Lower lobe of right lung (tissue), 2 donors: ENCODE measurements around the gene EPN1. TPM values are rescaled to one million over a fixed set of nuclear protein-coding genes. Genes with fewer than 3 reads are reported as not detected.

ENCODE experiments used
- ATAC-seq, 2 donors: fragments of 200-7000 bp; cut with Tn5 transposase; one replicate each; pipeline ENCODE4 v1.9.1; 2020 to 2022; ENCODE audit warnings: mild to moderate bottlenecking in 2 of 2, moderate library complexity in 2 of 2
- DNase-seq: peaks from one replicate; pipeline ENCODE4 v3.0.0-alpha.2; 2020
- H3K27ac ChIP-seq: fragments of 200-600 bp; one replicate; pipeline ENCODE4 v1.8.0; 2022
- H3K27me3 ChIP-seq: fragments of 200-600 bp; one replicate; pipeline ENCODE4 v1.8.0; 2022; ENCODE audit warnings: low read depth
- H3K36me3 ChIP-seq: fragments of 200-600 bp; one replicate; pipeline ENCODE4 v1.8.0; 2022; ENCODE audit warnings: mild to moderate bottlenecking
- H3K4me1 ChIP-seq: fragments of 200-600 bp; one replicate; pipeline ENCODE4 v1.8.0; 2022
- H3K4me3 ChIP-seq: fragments of 200-600 bp; one replicate; pipeline ENCODE4 v1.8.0; 2022; ENCODE audit warnings: mild to moderate bottlenecking
- H3K9me3 ChIP-seq: fragments of 200-600 bp; one replicate; pipeline ENCODE4 v1.8.0; 2022
- intact Hi-C: fragments of 100-400 bp; cut with DNase I; formaldehyde crosslinking; loops from one replicate; pipeline ENCODE4 v1.11.0; 2022
- total RNA-seq: library from RNA; stranded (reverse); fragmentation: NEBNext Ultra II Directional; extraction: Animal tissue kit (Norgen Biotek cat#: 25700); gene quantifications from one replicate; pipeline ENCODE4 v1.2.1, GENCODE V29; 2021
- TF ChIP-seq, protein P1 (sequence below): fragments of 200-600 bp; IDR thresholded peaks from one replicate; pipeline ENCODE4 v1.8.0; 2022; ENCODE audit warnings: antibody characterized with exemption, mild to moderate bottlenecking
- donor health status: DM: no; HTN: yes; CAD: no; lungs with severe emphysema.

The EPN1 gene
- total RNA-seq, 1 donor from 2014 or later = 105 TPM

DNA sequence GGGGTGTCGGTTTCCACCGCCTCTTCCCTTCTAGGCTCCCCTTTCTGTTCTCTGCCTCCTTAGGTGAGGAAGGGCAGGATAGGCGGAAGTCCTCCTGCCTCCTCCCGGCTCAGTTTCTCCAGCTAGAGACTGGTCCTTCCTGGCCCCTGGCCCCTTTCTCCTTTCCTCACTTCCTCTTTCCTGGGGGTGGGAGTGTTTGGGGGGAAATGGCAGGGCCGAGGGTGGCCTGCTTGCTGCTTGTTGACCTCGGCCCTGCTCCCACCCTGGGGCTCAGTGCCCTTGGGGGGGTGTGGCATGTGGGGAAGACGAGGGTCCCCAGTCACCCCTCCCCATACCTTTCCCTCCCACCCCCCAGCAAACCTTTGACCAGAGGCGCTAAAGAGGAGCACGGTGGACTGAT lies 15.2 kb upstream of the EPN1 start:
- H3K4me1 ChIP-seq = peaks cover 42% of the 10 kb centered on the region
- no peaks in the 10 kb centered on the region for H3K27me3 ChIP-seq
- no peak overlapping the region for H3K4me3 ChIP-seq
- intact Hi-C loops = no loop called here
- peaks cover 64% of the 10 kb centered on the region for H3K36me3 ChIP-seq
- H3K9me3 ChIP-seq = no peaks in the 10 kb centered on the region
- no peak for DNase-seq
- ATAC-seq = no peak
- TF ChIP-seq, protein P1, sequence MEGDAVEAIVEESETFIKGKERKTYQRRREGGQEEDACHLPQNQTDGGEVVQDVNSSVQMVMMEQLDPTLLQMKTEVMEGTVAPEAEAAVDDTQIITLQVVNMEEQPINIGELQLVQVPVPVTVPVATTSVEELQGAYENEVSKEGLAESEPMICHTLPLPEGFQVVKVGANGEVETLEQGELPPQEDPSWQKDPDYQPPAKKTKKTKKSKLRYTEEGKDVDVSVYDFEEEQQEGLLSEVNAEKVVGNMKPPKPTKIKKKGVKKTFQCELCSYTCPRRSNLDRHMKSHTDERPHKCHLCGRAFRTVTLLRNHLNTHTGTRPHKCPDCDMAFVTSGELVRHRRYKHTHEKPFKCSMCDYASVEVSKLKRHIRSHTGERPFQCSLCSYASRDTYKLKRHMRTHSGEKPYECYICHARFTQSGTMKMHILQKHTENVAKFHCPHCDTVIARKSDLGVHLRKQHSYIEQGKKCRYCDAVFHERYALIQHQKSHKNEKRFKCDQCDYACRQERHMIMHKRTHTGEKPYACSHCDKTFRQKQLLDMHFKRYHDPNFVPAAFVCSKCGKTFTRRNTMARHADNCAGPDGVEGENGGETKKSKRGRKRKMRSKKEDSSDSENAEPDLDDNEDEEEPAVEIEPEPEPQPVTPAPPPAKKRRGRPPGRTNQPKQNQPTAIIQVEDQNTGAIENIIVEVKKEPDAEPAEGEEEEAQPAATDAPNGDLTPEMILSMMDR = no peak
- H3K27ac ChIP-seq = no peak overlapping the region

DNA sequence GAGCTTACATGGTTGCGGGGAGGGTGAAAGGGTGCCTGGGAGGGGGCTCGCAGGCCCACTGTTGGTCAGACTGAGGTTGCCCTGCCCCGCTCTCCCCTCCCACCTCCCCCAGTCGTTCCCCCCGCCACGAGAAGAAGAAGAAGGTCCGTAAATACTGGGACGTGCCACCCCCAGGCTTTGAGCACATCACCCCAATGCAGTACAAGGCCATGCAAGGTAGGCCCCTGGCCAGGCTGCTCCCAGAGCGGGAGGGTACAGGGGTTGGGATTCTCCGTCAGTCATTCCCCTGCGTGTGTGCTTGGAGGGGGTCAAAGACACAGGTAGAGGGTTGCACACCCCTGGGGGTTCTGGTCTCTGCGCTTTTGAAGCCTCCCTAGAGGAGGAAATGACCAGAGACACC lies 14.6 kb upstream of the EPN1 start:
- no peaks in the 10 kb centered on the region for H3K27me3 ChIP-seq
- TF ChIP-seq, protein P1 = no peak
- H3K4me1 ChIP-seq = peaks cover 42% of the 10 kb centered on the region
- ATAC-seq = no peak
- DNase-seq = no peak
- no peaks in the 10 kb centered on the region for H3K9me3 ChIP-seq
- intact Hi-C loops = no loop called here
- H3K4me3 ChIP-seq = no peak overlapping the region
- peaks cover 68% of the 10 kb centered on the region for H3K36me3 ChIP-seq
- no peak overlapping the region for H3K27ac ChIP-seq

DNA sequence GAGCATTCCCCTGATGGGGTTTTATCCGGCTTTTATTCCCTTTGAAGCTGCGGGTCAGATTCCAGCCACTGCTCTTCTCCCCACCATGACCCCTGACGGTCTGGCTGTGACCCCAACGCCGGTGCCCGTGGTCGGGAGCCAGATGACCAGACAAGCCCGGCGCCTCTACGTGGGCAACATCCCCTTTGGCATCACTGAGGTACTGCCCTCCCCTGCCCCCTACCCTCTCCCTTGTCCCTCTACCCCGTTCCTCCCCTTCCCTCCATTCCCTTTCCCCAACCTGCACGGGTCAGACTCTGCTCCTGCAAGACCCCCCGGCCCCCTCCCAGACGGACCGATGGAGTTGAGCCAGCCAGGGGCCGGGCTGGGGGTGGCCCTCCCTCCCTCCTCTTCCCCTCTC lies 14.0 kb upstream of the EPN1 start:
- no peaks in the 10 kb centered on the region for H3K27me3 ChIP-seq
- intact Hi-C loops = no loop called here
- TF ChIP-seq, protein P1 = no peak
- no peaks in the 10 kb centered on the region for H3K9me3 ChIP-seq
- peaks cover 74% of the 10 kb centered on the region for H3K36me3 ChIP-seq
- H3K4me3 ChIP-seq = no peak overlapping the region
- no peak overlapping the region for H3K27ac ChIP-seq
- ATAC-seq = no peak
- no peak for DNase-seq
- peaks cover 39% of the 10 kb centered on the region for H3K4me1 ChIP-seq

DNA sequence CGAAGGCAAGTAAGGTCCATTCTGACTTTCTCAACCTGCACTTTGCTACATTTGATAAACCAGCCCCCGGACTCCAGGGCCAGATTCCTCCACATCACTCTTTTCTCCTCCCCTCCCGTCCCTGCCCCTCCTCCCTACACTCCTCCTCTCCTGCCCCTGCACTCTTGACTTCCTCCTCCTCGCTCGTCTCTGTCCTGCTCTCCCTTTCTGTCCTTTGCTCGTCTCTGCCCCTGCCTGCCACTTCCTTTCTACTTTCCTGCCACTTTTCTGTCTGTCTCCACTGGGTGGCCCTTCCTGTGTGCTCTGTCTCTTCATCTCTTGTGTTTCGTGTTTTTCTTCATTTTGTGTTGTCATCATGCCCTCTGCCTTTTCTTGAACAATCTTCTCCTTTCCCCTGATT lies 13.2 kb upstream of the EPN1 start:
- Histone ChIP-seq H3K4me3 (no peak overlapping the region), H3K36me3 (peaks cover 82% of the 10 kb centered on the region), H3K27me3 (no peaks in the 10 kb centered on the region), H3K27ac (no peak overlapping the region), H3K4me1 (peaks cover 30% of the 10 kb centered on the region), H3K9me3 (no peaks in the 10 kb centered on the region)
- TF ChIP-seq, protein P1 = no peak
- DNase-seq (no peak), ATAC-seq (no peak)
- intact Hi-C loops = no loop called here

DNA sequence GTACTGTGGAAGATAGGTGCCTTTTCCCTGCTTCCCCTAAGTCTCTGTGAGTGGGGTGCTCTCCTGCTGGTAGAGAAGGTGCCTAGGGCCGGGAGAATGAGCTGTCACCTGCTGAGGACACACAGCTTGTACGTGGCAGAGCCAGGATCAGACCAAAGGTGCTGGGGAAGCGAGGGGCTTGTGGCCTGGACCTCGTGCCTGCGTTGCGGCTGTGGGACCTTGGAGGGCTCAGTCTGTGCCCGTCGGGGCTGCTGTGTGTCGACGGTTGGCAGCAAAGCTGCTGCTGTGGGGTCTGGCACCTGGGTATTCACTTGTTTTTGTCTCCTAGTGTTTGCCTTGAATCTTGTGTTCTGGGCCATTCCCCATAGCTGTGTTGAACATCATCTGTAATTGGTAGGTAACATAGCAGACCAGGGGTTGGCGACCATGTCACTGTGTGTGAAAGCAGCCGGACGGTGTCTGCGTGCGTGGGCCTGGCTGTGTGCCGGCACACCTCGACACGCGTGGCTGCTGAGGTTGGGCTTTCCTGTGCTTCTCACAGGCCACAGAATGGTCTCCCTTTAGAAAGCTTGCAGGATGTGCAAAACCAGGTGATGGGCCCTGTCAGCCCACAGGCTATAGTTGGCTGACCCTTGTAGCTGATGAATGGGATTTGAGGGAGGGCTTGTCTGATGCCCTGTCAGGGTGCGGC lies 11.0 kb upstream of the EPN1 start:
- TF ChIP-seq, protein P1 = no peak
- DNase-seq (no peak), ATAC-seq (no peak)
- no peaks in the 10 kb centered on the region for H3K9me3 ChIP-seq
- H3K36me3 ChIP-seq = peaks cover 96% of the 10 kb centered on the region
- H3K27ac ChIP-seq = no peak overlapping the region
- H3K4me1 ChIP-seq = peaks cover 9% of the 10 kb centered on the region
- no peaks in the 10 kb centered on the region for H3K27me3 ChIP-seq
- no peak overlapping the region for H3K4me3 ChIP-seq
- intact Hi-C loops = no loop called here
